Measurements from ENCODE around the gene JAK3. TPM values are rescaled to one million over a fixed set of nuclear protein-coding genes. Genes with fewer than 3 reads are reported as not detected.

JAK3 gene
- total and polyA plus RNA-seq, 2 of the 13 experiments (the other 11 are each of a cell fraction or from before 2014, with no cell fraction given), result 3.4 to 18.6 TPM

GRCh38 chr19:17843908-17844490 is 3.8 kb downstream of the JAK3 start:
- no peak overlapping the region for H3K4me3 ChIP-seq (replicated peaks in 1 of 3; ENCODE audit: insufficient read depth in 1 of 3, low read depth in 2 of 3, low read length in 3 of 3)
- H3K9ac ChIP-seq (ENCODE audit: insufficient read depth, low read depth, low read length), result no peak overlapping the region
- no TSS peak for BruUV-seq (replicated peaks)
- H3K36me3 ChIP-seq (replicated peaks in 1 of 2; ENCODE audit: control insufficient read depth in 1 of 2, insufficient read depth in 2 of 2, low read length in 2 of 2), result peaks cover 0 to 4% of the 10 kb centered on the region in 2 experiments; a peak in 2 of 5 replicates
- H3K27me3 ChIP-seq (ENCODE audit: control insufficient read depth in 1 of 2, insufficient read depth in 2 of 2, low read length in 2 of 2), result no peaks in the 10 kb centered on the region; a peak in 1 of 5 replicates
- peaks cover 25% of the 10 kb centered on the region for H3K4me1 ChIP-seq (ENCODE audit: insufficient read depth, low read length)
- no peaks in the 10 kb centered on the region for H3K79me2 ChIP-seq (ENCODE audit: insufficient read depth, low read length)
- TF ChIP-seq TBL1XR1 (IDR thresholded peaks at IDR 0.05; ENCODE audit: borderline replicate concordance, low read length, partially characterized antibody) (no peak), ZNF563 (CRISPR knock-in tag; IDR thresholded peaks at IDR 0.05) (no peak), ZNF883 (CRISPR knock-in tag; IDR thresholded peaks at IDR 0.05; ENCODE audit: not compliant biosample characterization) (no peak), SALL1 (CRISPR knock-in tag; IDR thresholded peaks at IDR 0.05) (no peak), PAX8 (CRISPR knock-in tag; IDR thresholded peaks at IDR 0.05; ENCODE audit: borderline replicate concordance) (no peak), ZNF597 (CRISPR knock-in tag; IDR thresholded peaks at IDR 0.05) (no peak), ZNF556 (CRISPR knock-in tag; IDR thresholded peaks at IDR 0.05; ENCODE audit: borderline replicate concordance) (no peak), ZSCAN5A (CRISPR knock-in tag; IDR thresholded peaks at IDR 0.05; ENCODE audit: borderline replicate concordance) (no peak), GTF3A (CRISPR knock-in tag; conservative IDR thresholded peaks at IDR 0.05) (no peak), JUND (CRISPR knock-in tag; IDR thresholded peaks at IDR 0.05) (no peak), ZSCAN12 (CRISPR knock-in tag; IDR thresholded peaks at IDR 0.05) (no peak), POGK (CRISPR knock-in tag; conservative IDR thresholded peaks at IDR 0.05) (no peak), ZNF3 (CRISPR knock-in tag; IDR thresholded peaks at IDR 0.05) (no peak), FOSL1 (CRISPR knock-in tag; IDR thresholded peaks at IDR 0.05; ENCODE audit: borderline replicate concordance) (no peak), ZNF580 (CRISPR knock-in tag; IDR thresholded peaks at IDR 0.05; ENCODE audit: borderline replicate concordance, low read depth) (no peak)
- H2AFZ ChIP-seq (ENCODE audit: low read length), result no peak overlapping the region
- ChIA-PET POLR2A (interaction anchor here (1.9 kb wide), 1 partner anchor 15 kb away, joined by 4 read pairs; no protein-coding TSS in a partner anchor), CTCF (ENCODE audit: low intra/inter-chr PET ratio, low total read pairs) (no interaction called here)
- WGBS (ENCODE audit: low lambda C conversion rate), result 78% methylated on average over 14 of the region's 14 CpGs
- ATAC-seq, result no peak
- no peak for FAIRE-seq
- no peak overlapping the region for H3K4me2 ChIP-seq (ENCODE audit: low read depth, low read length)
- H4K20me1 ChIP-seq (ENCODE audit: insufficient read depth, low read length), result no peaks in the 10 kb centered on the region
- intact Hi-C loops (cut with micrococcal nuclease; ENCODE audit: unreplicated experiment) (no loop called here), in situ Hi-C loops (cut with HindIII; ENCODE audit: extremely low pct_ligation_motif_present, low pct_unique_long_range_greater_than_20kb) (no loop called here)
- no peak for DNase-seq (ENCODE audit: low spot score)
- no peak overlapping the region for H3K27ac ChIP-seq (ENCODE audit: extremely low read length, insufficient read depth, low read length)
- H3K9me3 ChIP-seq (ENCODE audit: low read length), result no peaks in the 10 kb centered on the region
